A673 (cell line): Measurements from ENCODE around the gene CMC1.

Experiments
- CTCF ChIP-seq: fragments of 300-800, 200-600 bp; sonication (generic); conservative IDR thresholded peaks from 2 replicates; pipeline ENCODE4 v1.5.1; 2017; ENCODE audit warnings: low read depth, mild to moderate bottlenecking, antibody characterized with exemption, low read length, moderate library complexity, mixed read lengths
- EZH2 ChIP-seq: fragments of 200-600 bp; sonication (generic); IDR thresholded peaks from 2 replicates; pipeline ENCODE4 v1.6.1; 2017; ENCODE audit warnings: borderline replicate concordance, low read depth, mild to moderate bottlenecking, mixed read lengths, antibody characterized with exemption, low read length; ENCODE audit not compliant: poor library complexity, severe bottlenecking

GRCh38 chr3:28295898-28296490 is 54.6 kb downstream of the CMC1 start:
- no peak for TF ChIP-seq CTCF
- no peak for TF ChIP-seq EZH2
